Caco-2 (cell line): ENCODE measurements around the gene OSBPL1A. TPM values are rescaled to one million over a fixed set of nuclear protein-coding genes. Genes with fewer than 3 reads are reported as not detected.

ENCODE experiments used
- BruUV-seq: library from RNA; stranded (reverse); fragments of 400-500 nt; replicated peaks from 2 replicates; lab custom pipeline; 2021; lab: Mats Ljungman, UMichigan
- CTCF ChIA-PET: fragments of 300-600 bp; sonication (Branson Sonifier 250); formaldehyde crosslinking; loops from one replicate; lab custom pipeline; 2022; ENCODE audit warnings: antibody characterized with exemption; lab: Charles Lee
- POLR2A ChIA-PET: fragments of 300-600 bp; sonication (Branson Sonifier 250); formaldehyde crosslinking; loops from one replicate; lab custom pipeline; 2022; ENCODE audit warnings: antibody characterized with exemption; lab: Charles Lee
- DNase-seq, 2 experiments: peaks; one replicate each; pipeline versions ENCODE4 v3.0.0 to v3.0.0-alpha.2; 2020 to 2022
- H3K27me3 ChIP-seq: replicated peaks from 2 replicates; pipeline ENCODE4 v1.6.0; 2011; ENCODE audit warnings: low read length; ENCODE audit not compliant: control insufficient read depth, insufficient read depth
- H3K36me3 ChIP-seq: 2 replicates; pipeline ENCODE4 v1.5.1; 2011; ENCODE audit warnings: low read length; ENCODE audit not compliant: control insufficient read depth, insufficient read depth
- H3K4me1 ChIP-seq: fragments of 250-450 bp; sonication (Bioruptor Pico); 2 replicates; pipeline ENCODE4 v1.5.1; 2020; ENCODE audit warnings: mild to moderate bottlenecking
- H3K4me3 ChIP-seq: 2 replicates; pipeline ENCODE4 v1.5.1; 2011; ENCODE audit warnings: low read depth, mild to moderate bottlenecking, control low read depth, low read length
- H3K9me3 ChIP-seq: fragments of 250-450 bp; sonication (Bioruptor Pico); 2 replicates; pipeline ENCODE4 v1.5.1; 2020; ENCODE audit warnings: mild to moderate bottlenecking, moderate library complexity
- H3K27ac Mint-ChIP-seq: one replicate; pipeline ENCODE4 v1.8.0; 2022; ENCODE audit warnings: mixed read lengths; ENCODE audit not compliant: unreplicated experiment
- H3K27me3 Mint-ChIP-seq: one replicate; pipeline ENCODE4 v1.8.0; 2022; ENCODE audit warnings: mixed read lengths; ENCODE audit not compliant: insufficient read depth, unreplicated experiment
- H3K36me3 Mint-ChIP-seq: one replicate; pipeline ENCODE4 v1.8.0; 2022; ENCODE audit warnings: mild to moderate bottlenecking, mixed read lengths; ENCODE audit not compliant: insufficient read depth, unreplicated experiment
- H3K4me1 Mint-ChIP-seq: one replicate; pipeline ENCODE4 v1.8.0; 2022; ENCODE audit warnings: low read depth, mixed read lengths; ENCODE audit not compliant: unreplicated experiment
- H3K4me3 Mint-ChIP-seq: one replicate; pipeline ENCODE4 v1.8.0; 2022; ENCODE audit warnings: mild to moderate bottlenecking, moderate library complexity, mixed read lengths; ENCODE audit not compliant: unreplicated experiment
- H3K9me3 Mint-ChIP-seq: one replicate; pipeline ENCODE4 v1.8.0; 2022; ENCODE audit warnings: mixed read lengths; ENCODE audit not compliant: unreplicated experiment
- CTCF ChIP-seq, 2 experiments: fragments of 200-600 bp in 1 of 2; IDR thresholded peaks; 1 replicate in 1 of 2; 2 replicates in 1 of 2; pipeline versions ENCODE4 v1.5.1 to v1.8.0; 2011 to 2022; ENCODE audit warnings: antibody characterized with exemption in 1 of 2, control low read depth in 1 of 2, inconsistent platforms in 1 of 2, low read depth in 1 of 2, low read length in 1 of 2, mild to moderate bottlenecking in 1 of 2, moderate library complexity in 1 of 2; ENCODE audit not compliant: insufficient read depth in 1 of 2, severe bottlenecking in 1 of 2, unreplicated experiment in 1 of 2
- intact Hi-C: fragments of 100-400 bp; cut with micrococcal nuclease; formaldehyde crosslinking; loops from one replicate; pipeline ENCODE4 v1.10.0; 2022; ENCODE audit not compliant: unreplicated experiment
- total RNA-seq: library from RNA; stranded (reverse); gene quantifications from 2 replicates; pipeline ENCODE4 v1.2.3, GENCODE V29; 2022

OSBPL1A gene
- total RNA-seq, 1 experiment from 2014 or later, result 15.7 TPM

GRCh38 chr18:24306201-24306600, 91.4 kb downstream of the OSBPL1A start:
- Mint-ChIP-seq H3K27me3 (no peaks in the 10 kb centered on the region), H3K27ac (no peak overlapping the region), H3K36me3 (no peaks in the 10 kb centered on the region), H3K9me3 (no peaks in the 10 kb centered on the region), H3K4me1 (no peaks in the 10 kb centered on the region), H3K4me3 (no peak overlapping the region)
- no peaks in the 10 kb centered on the region for H3K4me1 ChIP-seq
- no peak for DNase-seq
- no peak for TF ChIP-seq CTCF (IDR thresholded peaks at IDR 0.05; ENCODE audit: insufficient read depth in 1 of 2, low read depth in 1 of 2, low read length in 1 of 2, severe bottlenecking in 1 of 2, unreplicated experiment in 1 of 2)
- H3K36me3 ChIP-seq, result no peaks in the 10 kb centered on the region
- intact Hi-C loops, result no loop called here
- POLR2A ChIA-PET, result no interaction called here
- no peaks in the 10 kb centered on the region for H3K27me3 ChIP-seq
- CTCF ChIA-PET, result no interaction called here
- no peaks in the 10 kb centered on the region for H3K9me3 ChIP-seq
- no peak overlapping the region for H3K4me3 ChIP-seq
- BruUV-seq, result no TSS peak

GRCh38 chr18:24300703-24301102, 96.9 kb downstream of the OSBPL1A start:
- no peaks in the 10 kb centered on the region for H3K4me1 ChIP-seq
- no peaks in the 10 kb centered on the region for H3K36me3 ChIP-seq
- no peak for TF ChIP-seq CTCF (IDR thresholded peaks at IDR 0.05; ENCODE audit: insufficient read depth in 1 of 2, low read depth in 1 of 2, low read length in 1 of 2, severe bottlenecking in 1 of 2, unreplicated experiment in 1 of 2)
- H3K27me3 Mint-ChIP-seq, result no peaks in the 10 kb centered on the region
- H3K27ac Mint-ChIP-seq, result no peak overlapping the region
- no peaks in the 10 kb centered on the region for H3K9me3 Mint-ChIP-seq
- no peak overlapping the region for H3K4me3 Mint-ChIP-seq
- H3K36me3 Mint-ChIP-seq, result no peaks in the 10 kb centered on the region
- no peaks in the 10 kb centered on the region for H3K9me3 ChIP-seq
- CTCF ChIA-PET, result no interaction called here
- intact Hi-C loops, result no loop called here
- H3K27me3 ChIP-seq, result no peaks in the 10 kb centered on the region
- POLR2A ChIA-PET, result no interaction called here
- no peak for DNase-seq
- H3K4me1 Mint-ChIP-seq, result no peaks in the 10 kb centered on the region
- no TSS peak for BruUV-seq
- H3K4me3 ChIP-seq, result no peak overlapping the region

- Mint-ChIP-seq H3K27me3 (no peaks in the 10 kb centered on the region), H3K36me3 (no peaks in the 10 kb centered on the region), H3K27ac (no peak overlapping the region), H3K9me3 (no peaks in the 10 kb centered on the region), H3K4me1 (no peaks in the 10 kb centered on the region), H3K4me3 (no peak overlapping the region)
- no peak overlapping the region for H3K4me3 ChIP-seq
- TF ChIP-seq CTCF (IDR thresholded peaks at IDR 0.05; ENCODE audit: insufficient read depth in 1 of 2, low read depth in 1 of 2, low read length in 1 of 2, severe bottlenecking in 1 of 2, unreplicated experiment in 1 of 2), result no peak
- H3K9me3 ChIP-seq, result no peaks in the 10 kb centered on the region
- no peaks in the 10 kb centered on the region for H3K36me3 ChIP-seq
- no peaks in the 10 kb centered on the region for H3K4me1 ChIP-seq
- no TSS peak for BruUV-seq
- DNase-seq, result no peak
- ChIA-PET POLR2A (no interaction called here), CTCF (no interaction called here)
- intact Hi-C loops, result no loop called here
- no peaks in the 10 kb centered on the region for H3K27me3 ChIP-seq
Observed at GRCh38 chr18:24296276-24296675, 101.3 kb downstream of the OSBPL1A start.
